Testis (tissue), 2 donors: ENCODE measurements around the gene CTNS.

Experiments
- POLR2A ChIP-seq: fragments of 450-650 bp; IDR thresholded peaks from one replicate; pipeline ENCODE4 v1.6.1; 2017; ENCODE audit warnings: antibody characterized with exemption, mild to moderate bottlenecking, moderate library complexity
- TF ChIP-seq, protein P1 (sequence below), 3 experiments: fragments of 450-650 bp in 2 of 3; fragments of 200-600 bp in 1 of 3; sonication (generic) in 1 of 3; IDR thresholded peaks; one replicate each; pipeline ENCODE4 v1.5.1; 2016 to 2019; ENCODE audit warnings: antibody characterized with exemption in 3 of 3, mild to moderate bottlenecking in 2 of 3, moderate library complexity in 1 of 3

GRCh38 chr17:3697103-3697476, 60.5 kb downstream of the CTNS start:
- TF ChIP-seq, protein P1, sequence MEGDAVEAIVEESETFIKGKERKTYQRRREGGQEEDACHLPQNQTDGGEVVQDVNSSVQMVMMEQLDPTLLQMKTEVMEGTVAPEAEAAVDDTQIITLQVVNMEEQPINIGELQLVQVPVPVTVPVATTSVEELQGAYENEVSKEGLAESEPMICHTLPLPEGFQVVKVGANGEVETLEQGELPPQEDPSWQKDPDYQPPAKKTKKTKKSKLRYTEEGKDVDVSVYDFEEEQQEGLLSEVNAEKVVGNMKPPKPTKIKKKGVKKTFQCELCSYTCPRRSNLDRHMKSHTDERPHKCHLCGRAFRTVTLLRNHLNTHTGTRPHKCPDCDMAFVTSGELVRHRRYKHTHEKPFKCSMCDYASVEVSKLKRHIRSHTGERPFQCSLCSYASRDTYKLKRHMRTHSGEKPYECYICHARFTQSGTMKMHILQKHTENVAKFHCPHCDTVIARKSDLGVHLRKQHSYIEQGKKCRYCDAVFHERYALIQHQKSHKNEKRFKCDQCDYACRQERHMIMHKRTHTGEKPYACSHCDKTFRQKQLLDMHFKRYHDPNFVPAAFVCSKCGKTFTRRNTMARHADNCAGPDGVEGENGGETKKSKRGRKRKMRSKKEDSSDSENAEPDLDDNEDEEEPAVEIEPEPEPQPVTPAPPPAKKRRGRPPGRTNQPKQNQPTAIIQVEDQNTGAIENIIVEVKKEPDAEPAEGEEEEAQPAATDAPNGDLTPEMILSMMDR (IDR thresholded peaks at IDR 0.05): no peak
- TF ChIP-seq POLR2A: no peak
